ENCODE measurements around the gene ATL3.

- no peak for TF ChIP-seq CTCF (IDR thresholded peaks at IDR 0.05; ENCODE audit: borderline replicate concordance, extremely low read depth, low read length, poor library complexity, severe bottlenecking)
- TF ChIP-seq EZH2 (IDR thresholded peaks at IDR 0.05; ENCODE audit: borderline replicate concordance, low read depth, low read length, severe bottlenecking): no peak
Observed at GRCh38 chr11:63711838-63712237, 40.7 kb upstream of the ATL3 start.
